Stomach (tissue), 9 donors: ENCODE data around the gene DAND5. TPM values are rescaled to one million over a fixed set of nuclear protein-coding genes. Genes with fewer than 3 reads are reported as not detected.
A peak's percentile ranks its signal among the peaks of the same experiment; 100 is the strongest.

ENCODE experiments used
- DNase-seq, 2 donors: peaks; one replicate each; pipeline versions ENCODE4 v3.0.0 to v3.0.0-alpha.2; 2013 to 2019
- H3K27ac ChIP-seq, 5 donors: fragments of 200-600 bp in 4 of 5; sonication (generic) in 4 of 5; one replicate each; pipeline ENCODE4 v1.5.1; 2013 to 2019; ENCODE audit warnings: mild to moderate bottlenecking in 1 of 5, moderate library complexity in 1 of 5
- H3K27me3 ChIP-seq, 3 donors: fragments of 200-600 bp; sonication (generic); one replicate each; pipeline ENCODE4 v1.5.1; 2017 to 2019; ENCODE audit warnings: mixed run types in 1 of 3
- H3K36me3 ChIP-seq, 4 donors: fragments of 200-600 bp; sonication (generic); 1 replicate in 3 of 4; 2 replicates in 1 of 4; pipeline ENCODE4 v1.5.1; 2016 to 2019
- H3K4me1 ChIP-seq, 4 donors: fragments of 200-600 bp; sonication (generic); one replicate each; pipeline ENCODE4 v1.5.1; 2016 to 2019
- H3K4me3 ChIP-seq, 4 donors: fragments of 200-600 bp; sonication (generic) in 3 of 4; one replicate each; pipeline ENCODE4 v1.5.1; 2016 to 2019; ENCODE audit warnings: mild to moderate bottlenecking in 1 of 4
- H3K9me3 ChIP-seq, 4 donors: fragments of 200-600 bp; sonication (generic); one replicate each; pipeline ENCODE4 v1.5.1; 2016 to 2019
- CTCF ChIP-seq, 7 experiments: fragments of 450-650 bp in 4 of 7; fragments of 200-600 bp in 3 of 7; sonication (generic) in 3 of 7; IDR thresholded peaks; one replicate each; pipeline ENCODE4 v1.5.1; 2016 to 2019; ENCODE audit warnings: antibody characterized with exemption in 7 of 7, control low read depth in 2 of 7, mild to moderate bottlenecking in 1 of 7
- EP300 ChIP-seq: sonication (generic); formaldehyde crosslinking; IDR thresholded peaks from one replicate; pipeline ENCODE4 v1.6.1; 2017; ENCODE audit warnings: antibody characterized with exemption
- POLR2A ChIP-seq, 4 donors: fragments of 450-650 bp; IDR thresholded peaks; one replicate each; pipeline ENCODE4 v1.6.1; 2016; ENCODE audit warnings: antibody characterized with exemption in 4 of 4, control low read depth in 2 of 4, mild to moderate bottlenecking in 1 of 4, moderate library complexity in 1 of 4
- POLR2AphosphoS5 ChIP-seq, 3 donors: sonication (generic); formaldehyde crosslinking; IDR thresholded peaks; one replicate each; pipeline ENCODE4 v1.6.1; 2016; ENCODE audit warnings: antibody characterized with exemption in 3 of 3
- WGBS, 5 donors: extraction: QIAGEN DNeasy Blood & Tissue Kit in 3 of 5; methylation state at CpG; one replicate each; pipeline versions ENCODE4 v1.1.5 to v1.1.7; 2013 to 2018; 5-methylcytosine and 5-hydroxymethylcytosine counted together
- intact Hi-C: fragments of 100-400 bp; cut with DNase I; formaldehyde crosslinking; loops from one replicate; pipeline ENCODE4 v1.15.1; 2023; ENCODE audit warnings: low total_unique reads
- polyA plus RNA-seq, 3 donors: library from polyadenylated mRNA; stranded (reverse); fragments of 200-250 nt; gene quantifications; one replicate each; pipeline ENCODE4 v1.2.3, GENCODE V29; 2013
- total RNA-seq, 5 donors: library from RNA; depleted of rRNA; stranded (reverse); fragments of >200 nt; gene quantifications; one replicate each; pipeline versions ENCODE4 v1.1.0 to v1.2.3, GENCODE V29; 2014 to 2016
- donor health status: healthy with polysubstance abuse.
- donor health status: Bipolar disorder and iron deficiency.
- donor health status: healthy.

The DAND5 gene
- total and polyA plus RNA-seq, 8 donors = 0.12 to 0.58 (median 0.13) TPM; not detected in 5

DNA sequence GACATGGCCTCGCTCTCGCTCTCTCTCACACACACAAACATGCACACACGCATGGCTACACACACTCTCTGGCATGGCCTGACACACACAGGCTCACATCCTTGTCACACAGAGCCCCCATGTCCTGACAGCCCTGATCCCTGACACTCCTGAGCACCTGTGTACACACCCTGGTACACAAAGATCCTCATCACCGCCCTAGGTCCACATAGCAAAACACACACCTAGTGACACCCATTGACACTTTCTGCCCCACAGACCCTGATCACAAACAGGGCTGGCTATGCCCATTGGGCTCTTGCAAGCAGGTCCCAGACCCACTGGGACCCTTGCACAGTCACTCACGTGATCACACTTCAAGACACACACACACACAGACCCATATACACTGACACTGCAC lies 21.9 kb downstream of the DAND5 start:
- peaks cover 0 to 5% (median 3%) of the 10 kb centered on the region in 3 donors for H3K27me3 ChIP-seq
- H3K4me3 ChIP-seq = no peak overlapping the region
- H3K9me3 ChIP-seq = no peaks in the 10 kb centered on the region
- no peaks in the 10 kb centered on the region for H3K36me3 ChIP-seq
- H3K4me1 ChIP-seq = peaks cover 0 to 11% (median 6%) of the 10 kb centered on the region in 4 donors
- intact Hi-C loops = no loop called here
- TF ChIP-seq EP300 (no peak), POLR2AphosphoS5 (IDR thresholded peaks at IDR 0.05) (no peak), POLR2A (IDR thresholded peaks at IDR 0.05) (no peak), CTCF (IDR thresholded peaks at IDR 0.05) (no peak)
- 84 to 93% (median 89%) methylated on average over 5 of the region's 5 CpGs for WGBS, 5 donors
- DNase-seq = no peak
- H3K27ac ChIP-seq = no peak overlapping the region

DNA sequence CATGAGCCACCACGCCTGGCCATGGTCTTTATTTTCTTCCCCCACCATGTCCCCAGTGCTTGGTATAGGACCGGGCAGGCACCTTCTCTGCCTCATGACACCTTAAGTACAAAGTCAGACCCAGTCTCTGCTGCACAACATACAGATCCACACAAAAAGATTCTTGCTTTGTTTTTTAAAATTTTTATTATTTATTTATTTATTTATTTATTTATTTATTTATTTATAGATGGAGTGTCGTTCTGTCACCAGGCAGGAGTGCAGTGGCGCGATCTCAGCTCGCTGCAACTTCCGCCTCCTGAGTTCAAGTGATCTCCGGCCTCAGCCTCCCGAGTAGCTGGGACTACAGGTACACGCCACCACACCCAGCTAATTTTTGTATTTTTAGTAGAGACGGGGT lies 23.4 kb downstream of the DAND5 start:
- DNase-seq = no peak
- peaks cover 0 to 10% (median 6%) of the 10 kb centered on the region in 3 donors for H3K27me3 ChIP-seq
- WGBS, 5 donors = 93 to 97% (median 95%) methylated on average over 11 of the region's 11 CpGs

GRCh38 chr19:12993562-12993961 lies 24.2 kb downstream of the DAND5 start:
- TF ChIP-seq CTCF (IDR thresholded peaks at IDR 0.05) = no peak
- no peak for TF ChIP-seq EP300
- TF ChIP-seq POLR2A (IDR thresholded peaks at IDR 0.05) = no peak
- TF ChIP-seq POLR2AphosphoS5 (IDR thresholded peaks at IDR 0.05) = no peak
- Histone ChIP-seq H3K4me1 (peaks cover 13 to 34% (median 29%) of the 10 kb centered on the region in 4 donors), H3K4me3 (no peak overlapping the region), H3K9me3 (no peaks in the 10 kb centered on the region), H3K27me3 (peaks cover 0 to 10% (median 6%) of the 10 kb centered on the region in 3 donors), H3K36me3 (peaks cover 0 to 1% (median under 1%) of the 10 kb centered on the region in 4 donors), H3K27ac (peak overlapping the region in 1 of 5 donors; percentile 85)
- DNase-seq = no peak
- WGBS, 5 donors = 84 to 91% (median 88%) methylated on average over 6 to 7 of the region's 7 CpGs
- intact Hi-C loops = no loop called here

More for the DNA sequence above, 23.4 kb downstream of the DAND5 start:
- Histone ChIP-seq H3K36me3 (no peaks in the 10 kb centered on the region), H3K27ac (no peak overlapping the region), H3K4me1 (peaks cover 11 to 25% (median 20%) of the 10 kb centered on the region in 4 donors), H3K4me3 (no peak overlapping the region), H3K9me3 (no peaks in the 10 kb centered on the region)
- no peak for TF ChIP-seq EP300
- intact Hi-C loops = no loop called here

DNA sequence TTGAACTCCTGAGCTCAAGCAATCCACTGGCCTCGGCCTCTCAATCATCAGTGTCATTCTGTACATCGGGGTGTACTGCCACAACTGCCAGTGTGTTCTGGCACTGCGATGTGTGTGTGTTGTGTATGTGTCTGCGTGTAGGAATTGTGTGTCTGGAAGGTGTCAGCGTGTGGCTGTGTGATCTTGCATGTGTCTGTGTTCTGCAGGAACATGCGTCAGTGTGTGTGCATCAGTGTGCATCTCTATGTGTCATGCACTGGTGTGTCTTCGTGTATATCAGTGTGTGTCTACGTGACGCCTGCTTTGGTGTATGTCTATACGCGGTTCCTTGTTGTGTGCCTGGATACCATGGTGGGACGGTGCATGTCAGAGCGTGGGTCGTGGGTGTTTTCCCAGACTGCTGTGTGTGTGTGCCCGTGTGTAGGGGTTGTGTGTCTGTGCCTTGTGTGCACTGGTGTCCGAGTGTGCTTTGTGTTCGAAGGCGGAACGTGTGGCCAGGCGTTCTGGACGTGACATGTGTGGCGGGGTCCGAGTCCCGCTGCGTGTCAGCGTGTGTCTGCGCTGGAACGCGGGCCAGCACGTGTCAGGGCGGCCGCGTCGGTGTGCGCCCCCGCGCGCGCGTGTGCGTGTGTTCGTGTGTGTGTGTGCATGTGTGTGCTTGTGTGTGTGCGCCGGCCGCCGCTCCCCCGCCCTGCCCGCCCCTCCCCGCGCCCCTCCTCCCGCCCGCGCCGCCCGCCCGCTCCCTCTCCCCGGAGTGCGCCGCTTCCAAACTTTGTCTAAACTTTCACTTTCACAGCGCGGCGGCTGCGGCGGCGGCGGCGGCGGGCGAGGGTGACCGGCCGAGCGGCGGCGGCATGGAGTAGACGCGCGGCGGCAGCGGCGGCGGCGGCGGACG lies 25.6 kb downstream of the DAND5 start, which contains the start of gene NFIX:
Gene NFIX (plus strand): TSS at position 775 of the 895 bp plus-strand sequence. CDS start 363 bp downstream, outside the sequence.
- 8 to 17% (median 13%) methylated on average over 23 to 83 of the region's 84 CpGs for WGBS, 5 donors
- peaks cover 0 to 9% (median 8%) of the 10 kb centered on the region in 4 donors for H3K36me3 ChIP-seq
- peaks cover 0 to 10% (median 6%) of the 10 kb centered on the region in 3 donors for H3K27me3 ChIP-seq

More for the DNA sequence above, 25.6 kb downstream of the DAND5 start, which contains the start of gene NFIX:
- TF ChIP-seq POLR2AphosphoS5 (IDR thresholded peaks at IDR 0.05) (peak in 2 of 3 donors; percentile 50 to 51), CTCF (IDR thresholded peaks at IDR 0.05) (no peak), POLR2A (IDR thresholded peaks at IDR 0.05) (no peak), EP300 (no peak)
- intact Hi-C loops = loop anchor here (5.0 kb wide), 1 partner anchor 37 kb away; no protein-coding TSS in a partner anchor
- Histone ChIP-seq H3K4me3 (peak within 1 kb of the TSS; percentile 76 to 82 (median 79)), H3K4me1 (peaks cover 20 to 48% (median 43%) of the 10 kb centered on the region in 4 donors), H3K9me3 (no peaks in the 10 kb centered on the region), H3K27ac (peak within 1 kb of the TSS; percentile 90 to 95 (median 94))
- peak; percentile 78 to 90 for DNase-seq
